Activated B cell treated with CpG ODN at 0.5 μM for 24 hours (primary cell): Measurements from ENCODE around the gene GABRB2. TPM values are rescaled to one million over a fixed set of nuclear protein-coding genes. Genes with fewer than 3 reads are reported as not detected.

ENCODE experiments used
- ATAC-seq: fragments of 200-7000 bp; cut with Tn5 transposase; one replicate; pipeline ENCODE4 v1.10.0; 2021; ENCODE audit warnings: low read depth, mild to moderate bottlenecking, moderate library complexity
- CTCF ChIA-PET: fragments of 350-600 bp; sonication (Branson Sonifier 250); formaldehyde crosslinking; loops from one replicate; lab custom pipeline; 2021; ENCODE audit warnings: antibody characterized with exemption; lab: Charles Lee
- POLR2A ChIA-PET: fragments of 350-600 bp; sonication (Branson Sonifier 250); formaldehyde crosslinking; loops from one replicate; lab custom pipeline; 2021; ENCODE audit warnings: antibody characterized with exemption; lab: Charles Lee
- DNase-seq: peaks from one replicate; pipeline ENCODE4 v3.0.0; 2022
- H3K27ac Mint-ChIP-seq: one replicate; pipeline ENCODE4 v1.8.0; 2020; ENCODE audit warnings: mixed read lengths
- H3K27me3 Mint-ChIP-seq: one replicate; pipeline ENCODE4 v1.8.0; 2021; ENCODE audit warnings: mixed read lengths
- H3K36me3 Mint-ChIP-seq: one replicate; pipeline ENCODE4 v1.8.0; 2021; ENCODE audit warnings: low read depth, mixed read lengths
- H3K4me1 Mint-ChIP-seq: one replicate; pipeline ENCODE4 v1.8.0; 2021; ENCODE audit warnings: mixed read lengths
- H3K4me3 Mint-ChIP-seq: one replicate; pipeline ENCODE4 v1.8.0; 2020; ENCODE audit warnings: mild to moderate bottlenecking, mixed read lengths
- H3K9me3 Mint-ChIP-seq: one replicate; pipeline ENCODE4 v1.8.0; 2020; ENCODE audit warnings: mixed read lengths
- CTCF ChIP-seq: fragments of 200-600 bp; IDR thresholded peaks from one replicate; pipeline ENCODE4 v1.8.0; 2022; ENCODE audit warnings: antibody characterized with exemption, mild to moderate bottlenecking
- intact Hi-C: fragments of 100-400 bp; cut with micrococcal nuclease; formaldehyde crosslinking; loops from one replicate; pipeline ENCODE4 v1.15.1; 2024
- total RNA-seq: library from RNA; stranded (reverse); gene quantifications from 2 replicates; pipeline ENCODE4 v1.2.3, GENCODE V29; 2022

GABRB2 gene
- total RNA-seq, 1 donor from 2014 or later, result not detected

GRCh38 chr5:161378701-161379100 is 167.8 kb downstream of the GABRB2 start:
- intact Hi-C loops, result no loop called here
- Mint-ChIP-seq H3K4me1 (no peaks in the 10 kb centered on the region), H3K27me3 (no peaks in the 10 kb centered on the region), H3K9me3 (no peaks in the 10 kb centered on the region), H3K36me3 (no peaks in the 10 kb centered on the region), H3K4me3 (no peak overlapping the region), H3K27ac (no peak overlapping the region)
- ATAC-seq, result no peak
- ChIA-PET POLR2A (no interaction called here), CTCF (no interaction called here)
- no peak for TF ChIP-seq CTCF
- no peak for DNase-seq

- intact Hi-C loops, result no loop called here
- ChIA-PET CTCF (no interaction called here), POLR2A (no interaction called here)
These were observed 170.5 kb downstream of the GABRB2 start for GRCh38 chr5:161376034-161376433.

GRCh38 chr5:161373345-161373707 is 173.2 kb downstream of the GABRB2 start:
- CTCF ChIA-PET, result no interaction called here
- H3K9me3 Mint-ChIP-seq, result no peaks in the 10 kb centered on the region
- POLR2A ChIA-PET, result no interaction called here
- no peaks in the 10 kb centered on the region for H3K4me1 Mint-ChIP-seq
- no peak overlapping the region for H3K27ac Mint-ChIP-seq
- H3K27me3 Mint-ChIP-seq, result no peaks in the 10 kb centered on the region
- TF ChIP-seq CTCF, result no peak
- no peak overlapping the region for H3K4me3 Mint-ChIP-seq
- H3K36me3 Mint-ChIP-seq, result no peaks in the 10 kb centered on the region
- DNase-seq (no peak), ATAC-seq (no peak)
- intact Hi-C loops, result no loop called here

More at GRCh38 chr5:161376034-161376433, 170.5 kb downstream of the GABRB2 start:
- no peaks in the 10 kb centered on the region for H3K9me3 Mint-ChIP-seq
- H3K4me3 Mint-ChIP-seq, result no peak overlapping the region
- no peaks in the 10 kb centered on the region for H3K36me3 Mint-ChIP-seq
- TF ChIP-seq CTCF, result no peak
- DNase-seq, result no peak
- no peaks in the 10 kb centered on the region for H3K27me3 Mint-ChIP-seq
- ATAC-seq, result no peak
- no peaks in the 10 kb centered on the region for H3K4me1 Mint-ChIP-seq
- no peak overlapping the region for H3K27ac Mint-ChIP-seq

- Mint-ChIP-seq H3K9me3 (no peaks in the 10 kb centered on the region), H3K36me3 (no peaks in the 10 kb centered on the region), H3K27ac (no peak overlapping the region), H3K27me3 (no peaks in the 10 kb centered on the region), H3K4me3 (no peak overlapping the region), H3K4me1 (no peaks in the 10 kb centered on the region)
- ATAC-seq (no peak), DNase-seq (no peak)
- no peak for TF ChIP-seq CTCF
- ChIA-PET POLR2A (no interaction called here), CTCF (no interaction called here)
- intact Hi-C loops, result no loop called here
These were observed 173.7 kb downstream of the GABRB2 start for GRCh38 chr5:161372682-161373344.

GRCh38 chr5:161369022-161369421 is 177.5 kb downstream of the GABRB2 start:
- H3K27me3 Mint-ChIP-seq, result no peaks in the 10 kb centered on the region
- ChIA-PET CTCF (no interaction called here), POLR2A (no interaction called here)
- intact Hi-C loops, result no loop called here
- no peak overlapping the region for H3K4me3 Mint-ChIP-seq
- no peaks in the 10 kb centered on the region for H3K36me3 Mint-ChIP-seq
- no peak overlapping the region for H3K27ac Mint-ChIP-seq
- no peaks in the 10 kb centered on the region for H3K4me1 Mint-ChIP-seq
- no peak for ATAC-seq
- H3K9me3 Mint-ChIP-seq, result no peaks in the 10 kb centered on the region
- no peak for DNase-seq
- no peak for TF ChIP-seq CTCF
